Central memory CD8-positive, alpha-beta T cell (primary cell): Measurements from ENCODE around the gene XIRP1.
A peak's percentile ranks its signal among the peaks of the same experiment; 100 is the strongest.

Experiments used
- ATAC-seq: fragments of 150-1000 bp; cut with Tn5 transposase; replicated peaks from 2 replicates; pipeline ENCODE4 v1.10.0; 2022; ENCODE audit warnings: mild to moderate bottlenecking, moderate FRiP score, moderate number of reproducible peaks; ENCODE audit not compliant: poor library complexity, severe bottlenecking; ENCODE audit errors: extremely low read depth
- DNase-seq, 2 donors: peaks; one replicate each; pipeline ENCODE4 v3.0.0; 2021; ENCODE audit warnings: low spot score in 2 of 2
- H3K27ac Mint-ChIP-seq: one replicate; pipeline ENCODE4 v1.8.0; 2022; ENCODE audit warnings: low read depth, mild to moderate bottlenecking, moderate library complexity, mixed read lengths
- H3K27me3 Mint-ChIP-seq: one replicate; pipeline ENCODE4 v1.8.0; 2022; ENCODE audit warnings: mixed read lengths
- H3K36me3 Mint-ChIP-seq: one replicate; pipeline ENCODE4 v1.8.0; 2022; ENCODE audit warnings: mild to moderate bottlenecking, moderate library complexity, mixed read lengths; ENCODE audit not compliant: insufficient read depth
- H3K4me1 Mint-ChIP-seq: one replicate; pipeline ENCODE4 v1.8.0; 2022; ENCODE audit warnings: mixed read lengths
- H3K4me3 Mint-ChIP-seq: one replicate; pipeline ENCODE4 v1.8.0; 2022; ENCODE audit warnings: mild to moderate bottlenecking, moderate library complexity, mixed read lengths
- H3K9me3 Mint-ChIP-seq: one replicate; pipeline ENCODE4 v1.8.0; 2022; ENCODE audit warnings: mixed read lengths

XIRP1 gene

DNA sequence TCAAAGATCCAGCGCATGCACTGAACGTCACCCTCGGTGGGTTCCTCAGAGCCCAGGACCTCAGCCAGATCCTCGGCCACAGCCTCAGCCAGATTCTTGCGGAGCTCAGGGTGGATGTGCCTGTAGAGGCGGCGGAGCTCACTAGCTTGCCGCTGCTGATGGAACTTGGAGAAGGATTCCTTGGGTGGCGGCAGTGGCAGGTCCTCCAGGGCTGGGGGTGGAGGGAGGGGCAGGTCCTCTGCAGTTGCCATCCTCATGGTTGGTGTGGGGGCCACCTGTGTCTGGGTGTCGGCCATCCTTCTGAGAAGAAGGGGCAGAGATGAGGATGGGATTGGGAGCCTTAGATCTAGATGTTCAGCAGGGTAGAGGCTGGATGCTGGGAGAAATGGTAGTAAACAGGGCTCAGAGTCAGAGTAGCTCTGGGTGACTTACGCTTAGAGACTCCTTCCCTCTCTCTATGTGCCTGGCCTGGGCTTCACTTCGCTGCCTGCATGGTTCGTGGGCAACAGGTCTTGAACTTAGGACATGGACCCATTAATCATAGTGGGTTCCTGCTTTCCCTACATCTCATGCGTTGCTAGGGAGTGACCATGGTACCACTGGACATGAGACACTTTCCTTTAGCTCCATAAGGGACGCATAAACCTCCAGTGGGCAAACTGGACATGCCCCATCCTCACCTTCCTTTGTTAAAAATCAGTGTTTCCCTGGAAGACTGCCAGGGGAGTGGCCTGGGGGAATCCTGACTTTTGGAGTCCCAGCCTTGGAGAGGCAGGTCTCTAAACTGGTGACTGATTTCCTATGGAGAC lies 3.0 kb downstream of the XIRP1 start:
- Mint-ChIP-seq H3K36me3 (peaks cover 2% of the 10 kb centered on the region), H3K27ac (no peak overlapping the region), H3K4me1 (peaks cover 20% of the 10 kb centered on the region), H3K4me3 (no peak overlapping the region), H3K9me3 (no peaks in the 10 kb centered on the region), H3K27me3 (no peaks in the 10 kb centered on the region)
- DNase-seq (no peak), ATAC-seq (no peak)

DNA sequence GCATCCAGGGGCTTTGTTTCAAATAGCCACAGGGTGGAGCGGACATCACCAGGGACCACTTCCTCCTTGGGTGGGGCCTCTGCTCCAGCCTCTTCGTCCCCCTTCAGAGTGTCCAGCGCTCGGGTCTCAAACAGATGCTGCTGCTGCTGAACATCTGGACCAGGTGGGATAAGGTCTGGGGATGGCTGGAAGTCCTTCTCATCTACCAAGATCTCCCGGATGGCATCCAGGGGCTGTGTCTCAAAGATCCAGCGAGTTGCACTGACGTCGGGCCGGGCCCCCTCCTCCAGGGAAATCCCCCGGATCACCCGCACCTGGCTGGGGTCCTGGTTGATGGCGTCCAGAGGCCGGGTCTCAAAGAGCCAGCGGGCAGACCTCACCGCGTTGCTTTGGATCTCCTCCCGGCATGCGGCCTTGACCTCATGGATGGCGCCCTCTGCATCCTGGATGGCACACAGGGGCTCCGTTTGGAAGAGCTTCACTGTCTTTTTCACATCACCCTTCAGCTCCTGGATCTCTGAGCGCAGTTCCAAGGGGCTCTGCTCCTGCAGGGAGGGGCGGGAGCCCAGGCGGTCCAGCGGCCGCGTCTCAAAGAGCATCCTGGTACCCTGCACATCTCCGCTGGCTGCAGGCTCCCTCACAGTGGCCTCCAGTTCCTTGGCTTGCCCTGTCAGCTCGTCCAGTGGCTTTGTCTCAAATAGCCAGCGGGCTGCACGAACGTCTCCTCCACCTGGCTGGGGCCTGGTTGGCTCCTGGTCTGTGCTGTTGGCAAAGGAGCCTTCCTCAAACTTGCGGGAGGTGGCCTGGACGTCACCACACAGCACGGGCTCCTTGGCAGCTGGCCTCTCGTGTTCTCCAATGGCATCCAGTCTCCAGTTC lies 3.9 kb downstream of the XIRP1 start:
- Mint-ChIP-seq H3K27ac (no peak overlapping the region), H3K9me3 (no peaks in the 10 kb centered on the region), H3K4me1 (peaks cover 20% of the 10 kb centered on the region), H3K36me3 (peaks cover 2% of the 10 kb centered on the region), H3K4me3 (no peak overlapping the region), H3K27me3 (no peaks in the 10 kb centered on the region)
- DNase-seq (no peak), ATAC-seq (no peak)

DNA sequence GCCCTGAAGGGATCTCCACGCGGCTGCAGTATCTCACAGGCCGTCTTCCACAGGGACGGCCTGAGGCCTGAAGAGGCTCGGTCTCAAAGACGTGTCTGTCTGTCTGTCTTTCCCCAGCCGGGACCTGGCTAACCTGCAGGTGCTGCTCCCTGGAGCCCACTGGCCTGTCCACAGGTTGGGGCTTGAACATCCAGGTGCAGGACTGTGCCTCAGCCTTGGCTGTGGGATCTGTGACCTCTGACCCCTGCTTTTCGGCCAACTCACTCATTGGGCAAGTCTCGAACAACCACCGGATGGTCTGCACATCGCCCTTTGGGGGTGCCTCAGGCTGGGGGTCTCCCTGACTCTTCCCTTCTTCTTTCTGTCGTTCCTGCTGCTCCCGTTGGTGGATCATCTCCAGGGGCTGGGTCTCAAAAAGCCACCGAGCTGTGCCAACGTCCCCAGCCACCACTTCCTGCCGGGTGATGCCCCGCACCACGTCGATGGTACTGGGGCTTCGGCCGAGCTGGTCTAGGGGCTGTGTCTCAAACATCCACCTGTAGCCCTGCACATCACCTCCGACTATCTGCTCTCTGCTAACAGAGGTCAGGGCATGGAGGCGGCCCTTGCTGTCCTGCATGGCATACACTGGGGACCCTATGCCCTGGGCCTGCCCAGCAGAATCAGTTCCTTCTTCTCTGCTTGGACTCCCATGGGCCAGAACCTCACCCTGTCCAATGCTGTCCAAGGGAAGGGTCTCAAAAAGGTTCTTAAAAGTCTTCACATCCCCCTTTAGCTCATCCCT lies 4.8 kb downstream of the XIRP1 start:
- no peaks in the 10 kb centered on the region for H3K27me3 Mint-ChIP-seq
- peaks cover 20% of the 10 kb centered on the region for H3K4me1 Mint-ChIP-seq
- H3K36me3 Mint-ChIP-seq, result peaks cover 2% of the 10 kb centered on the region
- DNase-seq (no peak), ATAC-seq (no peak)
- no peaks in the 10 kb centered on the region for H3K9me3 Mint-ChIP-seq
- H3K4me3 Mint-ChIP-seq, result no peak overlapping the region
- H3K27ac Mint-ChIP-seq, result no peak overlapping the region

DNA sequence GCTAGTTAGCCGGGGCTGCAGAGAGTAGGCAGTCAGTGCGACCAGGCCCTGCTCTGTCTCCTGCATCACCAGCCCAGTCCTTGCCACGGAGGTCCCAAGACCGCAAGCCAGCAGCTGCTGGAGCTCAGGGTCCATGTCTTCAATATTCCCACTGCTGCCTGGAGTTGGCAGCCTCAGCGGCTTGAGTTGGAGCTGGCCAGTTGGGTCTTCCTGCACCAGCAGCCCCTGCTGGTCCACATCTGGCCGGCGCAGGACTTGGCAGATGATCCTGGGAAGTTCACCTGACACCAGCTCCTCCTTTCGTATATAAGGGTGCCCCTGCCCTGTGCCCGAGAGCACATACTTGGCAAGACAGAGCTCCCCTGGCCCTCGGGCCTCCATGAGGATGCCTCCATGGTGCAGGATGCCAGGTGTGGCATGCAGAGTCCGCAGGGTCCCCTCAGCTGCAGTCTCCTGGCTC lies 5.7 kb downstream of the XIRP1 start:
- Mint-ChIP-seq H3K4me3 (no peak overlapping the region), H3K27me3 (no peaks in the 10 kb centered on the region), H3K36me3 (no peaks in the 10 kb centered on the region), H3K9me3 (no peaks in the 10 kb centered on the region), H3K27ac (no peak overlapping the region), H3K4me1 (peaks cover 14% of the 10 kb centered on the region)
- DNase-seq, result no peak
- ATAC-seq, result no peak

DNA sequence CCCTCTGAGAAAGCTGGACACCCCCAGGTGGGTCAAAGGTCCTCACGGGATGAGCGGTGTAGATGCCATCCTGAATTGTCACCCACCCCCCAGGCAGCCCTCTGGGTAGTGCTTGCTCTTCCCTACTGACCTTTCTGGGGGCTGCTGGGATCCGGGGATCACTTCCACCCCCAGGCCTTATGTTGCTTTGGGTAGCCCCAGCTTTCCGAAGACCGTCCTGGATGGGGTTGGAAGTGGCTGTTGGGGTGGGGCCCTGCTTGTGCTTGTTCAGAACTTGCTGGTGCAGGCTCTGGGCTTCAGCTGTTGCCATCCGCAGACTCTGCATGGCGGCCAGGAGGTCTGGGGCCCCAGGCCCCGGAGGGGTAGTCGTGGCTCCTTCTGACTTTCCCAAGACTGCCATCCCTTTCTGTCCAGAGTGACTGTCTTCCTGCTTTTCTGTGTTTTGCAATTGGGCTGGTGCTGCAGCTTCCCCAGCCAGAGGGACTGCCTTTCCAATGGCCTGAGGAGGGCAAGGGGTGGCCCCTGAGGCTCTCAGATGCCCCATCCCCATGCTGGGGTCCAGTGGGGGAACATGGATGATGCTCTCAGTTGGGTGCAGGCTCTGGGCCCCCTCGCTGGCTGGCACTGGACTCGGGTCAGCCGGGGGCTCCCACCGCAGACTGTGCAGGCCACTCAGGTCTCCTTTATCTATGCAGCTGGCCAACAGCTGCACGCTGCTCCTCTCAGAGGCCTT lies 6.3 kb downstream of the XIRP1 start:
- Mint-ChIP-seq H3K36me3 (no peaks in the 10 kb centered on the region), H3K27me3 (no peaks in the 10 kb centered on the region), H3K4me1 (peaks cover 18% of the 10 kb centered on the region), H3K4me3 (no peak overlapping the region), H3K27ac (no peak overlapping the region), H3K9me3 (no peaks in the 10 kb centered on the region)
- ATAC-seq (no peak), DNase-seq (no peak)

DNA sequence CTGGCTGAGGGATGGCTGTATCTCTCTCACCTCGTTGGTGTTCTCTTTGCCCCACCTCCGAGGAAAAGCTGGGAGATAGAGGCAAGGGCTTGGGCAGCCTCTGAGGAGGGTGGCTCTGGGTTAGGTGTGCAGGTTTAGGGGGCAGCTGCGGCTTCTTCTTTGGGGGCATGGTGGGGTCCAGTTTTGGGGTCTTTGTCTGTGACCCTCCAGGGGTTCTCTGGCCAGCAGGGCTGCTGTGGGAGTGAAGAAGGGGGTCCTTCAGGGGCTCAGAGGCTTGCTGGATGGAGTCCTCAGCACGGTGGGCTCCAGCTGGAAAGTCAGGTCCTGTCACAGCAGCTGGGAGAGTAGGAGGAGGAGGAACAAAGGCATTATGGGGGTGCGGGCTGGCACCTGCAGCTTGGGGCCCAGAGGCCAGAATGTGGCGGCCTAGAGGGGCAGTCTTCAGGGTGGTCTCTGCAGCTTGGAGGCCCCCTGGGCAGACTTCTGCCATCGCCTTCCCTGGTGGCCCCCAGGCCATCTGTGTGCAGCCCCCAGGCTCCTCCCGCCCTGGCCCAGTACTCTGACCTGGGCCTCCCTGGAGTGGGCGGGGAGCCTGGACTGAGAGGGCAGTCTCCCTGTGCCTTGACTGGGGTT lies 7.0 kb downstream of the XIRP1 start:
- Mint-ChIP-seq H3K4me1 (peaks cover 20% of the 10 kb centered on the region), H3K9me3 (no peaks in the 10 kb centered on the region), H3K27ac (no peak overlapping the region), H3K36me3 (no peaks in the 10 kb centered on the region), H3K4me3 (no peak overlapping the region), H3K27me3 (no peaks in the 10 kb centered on the region)
- ATAC-seq (no peak), DNase-seq (no peak)

DNA sequence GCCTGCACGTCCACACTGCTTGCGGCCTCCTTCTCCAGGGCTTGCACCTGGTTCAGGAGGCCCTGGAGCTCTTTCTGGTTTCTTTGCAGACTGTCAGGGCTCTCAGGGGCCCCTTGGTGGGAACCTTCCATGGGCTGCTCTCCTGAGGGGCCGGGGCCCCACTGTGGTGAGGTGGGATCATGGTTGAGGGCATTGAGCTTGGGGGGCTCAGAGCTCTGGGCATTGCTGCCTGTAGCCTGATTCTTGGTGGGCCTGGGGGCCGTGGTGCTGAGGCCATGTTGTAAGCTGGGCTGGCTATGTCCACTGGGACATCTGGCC lies 7.5 kb downstream of the XIRP1 start:
- no peak for ATAC-seq
- DNase-seq, result no peak
- Mint-ChIP-seq H3K27ac (no peak overlapping the region), H3K36me3 (no peaks in the 10 kb centered on the region), H3K4me1 (peaks cover 20% of the 10 kb centered on the region), H3K9me3 (no peaks in the 10 kb centered on the region), H3K4me3 (no peak overlapping the region), H3K27me3 (no peaks in the 10 kb centered on the region)

DNA sequence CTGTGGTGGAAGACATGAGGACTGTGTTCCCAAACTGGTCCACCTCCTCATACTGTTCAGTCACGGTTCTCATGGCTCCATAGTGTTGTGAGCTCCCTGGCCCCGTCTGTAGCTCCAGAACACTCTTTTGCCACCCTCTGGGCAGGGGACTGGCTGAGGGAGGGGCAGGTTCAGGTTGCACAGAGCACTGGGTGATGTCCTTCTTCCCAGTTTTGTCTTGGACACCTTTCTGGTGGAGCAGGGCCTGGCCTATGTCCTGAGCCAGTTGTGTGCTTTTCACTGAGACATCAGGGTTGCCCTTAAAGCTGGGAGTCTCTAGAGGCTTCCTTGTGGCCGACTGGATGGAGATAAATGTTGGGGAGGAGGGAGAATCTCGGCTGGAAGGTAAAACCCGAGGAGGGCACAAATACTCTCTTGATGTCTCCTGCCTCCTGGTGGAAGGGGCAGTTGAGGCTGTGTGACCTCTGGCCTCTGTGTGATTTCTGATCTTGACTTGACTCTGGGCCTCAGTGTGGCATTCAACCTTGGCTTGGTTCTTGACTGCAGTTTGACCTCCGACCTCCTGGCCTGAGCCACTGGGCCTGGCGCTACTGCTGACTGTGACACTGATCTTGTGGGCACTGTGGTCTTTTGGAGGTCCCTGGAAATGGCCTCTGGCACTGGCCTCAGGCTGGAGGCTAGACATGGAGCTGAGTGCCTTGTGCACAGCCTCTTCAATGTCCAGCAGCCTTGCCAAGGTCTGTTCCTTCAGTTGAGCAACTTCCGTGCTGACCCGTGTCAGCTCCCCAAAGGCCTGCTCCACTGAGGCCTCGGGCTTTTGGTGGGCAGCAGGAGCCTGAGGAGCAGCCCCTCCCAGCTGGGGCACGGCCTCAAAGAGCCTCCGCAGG lies 8.1 kb downstream of the XIRP1 start:
- H3K36me3 Mint-ChIP-seq, result no peaks in the 10 kb centered on the region
- H3K27ac Mint-ChIP-seq, result no peak overlapping the region
- no peaks in the 10 kb centered on the region for H3K9me3 Mint-ChIP-seq
- H3K4me1 Mint-ChIP-seq, result peaks cover 18% of the 10 kb centered on the region
- no peak overlapping the region for H3K4me3 Mint-ChIP-seq
- no peak for ATAC-seq
- H3K27me3 Mint-ChIP-seq, result no peaks in the 10 kb centered on the region
- DNase-seq, result no peak

DNA sequence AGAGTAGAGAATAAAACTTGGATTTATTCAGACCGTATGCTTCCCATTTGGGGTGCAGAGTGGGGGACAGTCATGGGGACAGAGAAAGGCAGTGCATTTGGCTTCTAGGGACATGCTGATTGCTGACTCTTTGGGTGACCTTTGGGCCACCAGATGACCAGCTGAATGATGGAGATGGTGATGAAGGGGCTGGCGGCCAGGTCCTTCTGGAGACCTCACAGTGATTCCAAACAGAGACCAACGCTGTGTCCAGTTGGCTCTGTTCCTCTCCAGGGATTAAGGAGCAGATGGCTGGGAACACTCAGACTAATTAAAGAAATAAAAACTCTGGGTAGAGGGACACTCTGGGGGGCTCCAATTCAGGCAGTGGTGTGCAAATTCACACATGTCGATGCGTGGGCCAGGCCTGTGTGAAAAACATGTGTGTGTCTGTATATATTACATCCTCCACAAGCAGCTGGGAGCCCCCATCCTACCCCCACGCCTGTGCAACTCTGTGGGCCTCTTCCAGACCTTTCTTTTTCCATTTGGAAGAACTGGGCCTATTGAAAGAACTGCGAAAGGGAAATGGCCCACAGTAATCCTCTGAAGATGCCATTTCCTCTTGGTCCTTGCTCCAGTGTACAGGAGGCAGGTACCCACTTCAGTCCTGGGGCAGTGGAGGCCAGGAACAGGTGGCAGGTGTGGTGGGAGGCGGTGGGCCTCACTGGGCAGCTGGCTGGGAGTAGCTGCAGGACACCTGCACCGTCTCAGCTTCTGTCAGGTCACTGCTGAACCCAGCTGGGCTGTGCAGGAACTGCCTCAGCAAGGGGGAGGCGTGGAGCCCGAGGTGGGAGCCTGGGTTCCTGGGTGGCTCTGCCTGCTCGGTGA lies 8.9 kb downstream of the XIRP1 start:
- no peaks in the 10 kb centered on the region for H3K27me3 Mint-ChIP-seq
- ATAC-seq (no peak), DNase-seq (no peak)
- no peak overlapping the region for H3K4me3 Mint-ChIP-seq
- H3K27ac Mint-ChIP-seq, result no peak overlapping the region
- H3K4me1 Mint-ChIP-seq, result peaks cover 24% of the 10 kb centered on the region
- no peaks in the 10 kb centered on the region for H3K36me3 Mint-ChIP-seq
- H3K9me3 Mint-ChIP-seq, result no peaks in the 10 kb centered on the region

DNA sequence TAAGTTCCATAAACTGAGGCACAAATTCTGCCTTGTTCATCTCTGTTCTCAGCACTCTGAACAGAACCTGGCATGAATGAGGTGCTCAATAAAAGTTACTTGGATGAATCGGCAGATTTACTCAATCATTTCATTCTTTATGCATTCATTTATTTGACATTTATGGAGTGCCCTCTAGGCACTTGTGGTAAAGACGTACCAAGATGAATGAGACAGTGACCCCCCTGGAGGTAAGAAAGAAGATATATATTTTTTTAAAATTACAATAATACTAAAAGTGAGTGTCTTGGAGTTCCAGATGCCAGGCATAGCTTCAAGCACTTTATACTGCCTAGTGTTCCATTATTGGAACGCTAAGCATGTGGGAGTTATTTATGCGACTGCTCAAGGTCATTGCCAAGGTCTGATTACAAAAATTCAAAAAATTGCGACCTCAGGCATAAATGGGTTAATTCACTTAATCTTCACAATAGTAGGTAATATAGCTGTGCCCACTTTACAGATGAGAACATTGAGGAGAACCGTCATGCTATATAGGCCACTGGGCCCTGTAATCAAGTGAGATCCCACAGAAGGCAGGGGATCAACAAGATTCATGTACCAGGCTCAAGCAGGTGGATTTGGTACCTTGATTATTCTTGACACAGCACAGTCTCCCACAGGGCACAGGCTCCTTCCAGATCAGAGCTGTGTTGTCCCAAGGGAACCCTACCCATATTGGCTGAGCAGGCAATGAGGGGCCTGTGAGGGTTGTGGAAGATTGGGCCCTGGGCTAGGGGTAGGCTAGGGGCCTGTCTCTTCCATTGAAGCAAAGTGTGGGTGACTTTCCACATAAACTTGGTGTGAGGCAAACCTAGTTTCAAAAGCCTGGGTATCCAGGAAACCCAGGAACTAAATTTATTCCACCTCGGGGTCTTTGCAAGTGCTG lies 10.7 kb downstream of the XIRP1 start:
- no peaks in the 10 kb centered on the region for H3K9me3 Mint-ChIP-seq
- peaks cover 32% of the 10 kb centered on the region for H3K4me1 Mint-ChIP-seq
- H3K27me3 Mint-ChIP-seq, result no peaks in the 10 kb centered on the region

More for the DNA sequence above, 10.7 kb downstream of the XIRP1 start:
- Mint-ChIP-seq H3K4me3 (peak overlapping the region; percentile 73), H3K36me3 (no peaks in the 10 kb centered on the region), H3K27ac (peak overlapping the region; percentile 86)
- ATAC-seq, result no peak
- DNase-seq, result no peak
